ENCODE measurements around the gene ZNF765.
"Not testable (repeated sequence)": the region's sequence is repeated elsewhere in the genome, so short reads cannot be mapped to it uniquely, and the experiment has no call there.

The ZNF765 gene

DNA sequence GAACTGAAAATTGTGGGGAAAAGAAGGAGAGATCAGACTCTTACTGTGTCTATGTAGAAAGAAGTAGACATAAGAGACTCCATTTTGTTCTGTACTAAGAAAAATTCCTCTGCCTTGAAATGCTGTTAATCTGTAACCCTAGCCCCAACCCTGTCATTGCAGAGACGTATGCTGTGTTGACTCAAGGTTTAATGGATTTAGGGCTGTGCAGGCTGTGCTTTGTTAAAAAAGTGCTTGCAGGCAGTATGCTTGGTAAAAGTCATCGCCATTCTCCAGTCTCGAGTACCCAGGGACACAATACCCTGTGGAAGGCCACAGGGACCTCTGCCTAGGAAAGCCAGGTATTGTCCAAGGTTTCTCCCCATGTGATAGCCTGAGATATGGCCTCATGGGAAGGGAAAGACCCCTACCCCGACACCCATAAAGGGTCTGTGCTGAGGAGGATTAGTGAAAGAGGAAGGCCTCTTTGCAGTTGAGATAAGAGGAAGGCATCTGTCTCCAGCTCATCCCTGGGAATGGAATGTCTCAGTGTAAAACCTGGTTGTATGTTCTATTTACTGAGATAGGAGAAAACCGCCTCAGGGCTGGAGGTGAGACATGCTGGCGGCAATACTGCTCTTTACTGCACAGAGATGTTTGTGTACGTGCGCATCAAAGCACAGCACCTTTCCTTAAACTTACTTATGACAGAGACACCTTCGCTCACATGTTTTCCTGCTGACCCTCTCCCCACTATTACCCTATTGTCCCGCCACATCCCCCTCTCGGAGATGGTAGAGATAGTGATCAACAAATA is 25.8 kb downstream of the ZNF765 start:
- not testable (repeated sequence) for H3K27ac ChIP-seq; DNase-seq (ENCODE audit: low read depth, low spot score)

- DNase-seq (ENCODE audit: low read depth, low spot score) = no peak
These were observed 27.6 kb downstream of the ZNF765 start for GRCh38 chr19:53422551-53422950.

GRCh38 chr19:53423074-53423473 is 28.1 kb downstream of the ZNF765 start:
- not testable (repeated sequence) for H3K27ac ChIP-seq; DNase-seq (ENCODE audit: low read depth, low spot score)

More at GRCh38 chr19:53422551-53422950, 27.6 kb downstream of the ZNF765 start:
- H3K27ac ChIP-seq = no peak overlapping the region

DNA sequence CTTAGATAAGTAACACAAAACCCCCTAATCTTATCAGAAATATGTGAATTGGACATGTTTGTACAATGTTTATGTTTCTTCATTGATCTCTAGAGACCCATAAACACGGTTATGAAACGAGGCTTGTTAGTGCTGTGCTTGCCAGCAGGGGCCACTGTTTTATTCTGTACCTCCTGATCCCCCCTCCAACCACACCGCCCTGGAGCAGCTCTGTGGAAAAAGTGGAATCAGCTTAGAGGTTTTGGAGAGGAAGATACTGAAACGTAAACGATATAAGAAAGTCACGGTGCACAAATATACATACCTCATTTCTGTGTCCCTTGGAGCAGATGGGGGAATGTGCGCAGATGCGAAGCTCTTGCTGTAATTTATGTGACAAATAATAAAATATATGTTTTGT is 28.7 kb downstream of the ZNF765 start:
- DNase-seq (ENCODE audit: low read depth, low spot score); H3K27ac ChIP-seq: not testable (repeated sequence)

GRCh38 chr19:53424968-53425597 is 30.1 kb downstream of the ZNF765 start:
- H3K27ac ChIP-seq = no peak overlapping the region
- peak; percentile 12 for DNase-seq (ENCODE audit: low read depth, low spot score)

- peak; percentile 76 for DNase-seq (ENCODE audit: low read depth, low spot score)
- H3K27ac ChIP-seq = peak within 1 kb of the TSS; percentile 79
These were observed 36.6 kb downstream of the ZNF765 start, which contains the start of gene ZNF761 for GRCh38 chr19:53431399-53432087. Gene ZNF761, plus strand, starts transcription at chr19:53431984. Its CDS starts 15,285 bp downstream, at chr19:53447269.

DNA sequence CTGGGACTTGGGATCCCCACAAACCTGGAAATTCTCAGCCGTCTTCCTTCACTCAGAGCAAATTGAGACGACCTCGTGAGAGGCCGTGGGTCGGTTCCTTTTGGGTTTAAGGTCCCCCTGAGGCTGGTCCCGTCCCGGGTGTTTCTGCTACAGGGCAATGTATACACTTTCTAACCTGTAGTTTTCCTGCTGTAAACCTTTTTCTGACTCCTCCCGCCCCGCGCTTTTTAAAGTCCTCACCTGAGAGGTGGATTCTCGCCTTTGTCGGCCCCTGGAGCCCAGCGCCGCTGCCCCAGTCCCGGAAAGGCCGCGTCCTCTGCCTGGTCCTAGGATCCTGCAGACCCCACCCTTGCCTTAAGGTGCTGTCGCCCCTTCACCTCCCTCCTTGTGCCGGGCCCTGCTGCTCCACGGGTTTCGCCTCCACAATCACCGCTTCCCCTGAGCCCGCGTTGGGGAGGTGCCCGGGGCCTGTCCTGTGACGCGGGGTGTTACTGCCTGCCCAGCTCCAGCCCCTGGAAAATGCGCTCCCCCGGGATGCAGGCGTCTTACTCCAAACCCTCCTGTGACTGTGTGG is 37.2 kb downstream of the ZNF765 start:
- peak overlapping the region; percentile 79 for H3K27ac ChIP-seq
- no peak for DNase-seq (ENCODE audit: low read depth, low spot score)

DNA sequence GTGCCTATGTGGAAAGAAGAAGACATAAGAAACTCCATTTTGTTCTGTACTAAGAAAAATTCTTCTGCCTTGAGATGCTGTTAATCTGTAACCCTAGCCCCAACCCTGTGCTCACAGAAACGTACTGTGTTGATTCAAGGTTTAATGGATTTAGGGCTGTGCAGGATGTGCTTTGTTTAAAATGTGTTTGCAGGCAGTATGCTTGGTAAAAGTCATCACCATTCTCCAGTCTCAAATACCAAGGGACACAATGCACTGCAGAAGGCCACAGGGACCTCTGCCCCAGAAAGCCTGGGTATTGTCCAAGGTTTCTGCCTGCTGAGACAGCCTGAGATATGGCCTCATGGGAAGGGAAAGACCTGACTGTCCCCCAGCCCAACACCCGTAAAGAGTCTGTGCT is 48.9 kb downstream of the ZNF765 start:
- H3K27ac ChIP-seq; DNase-seq (ENCODE audit: low read depth, low spot score): not testable (repeated sequence)

DNA sequence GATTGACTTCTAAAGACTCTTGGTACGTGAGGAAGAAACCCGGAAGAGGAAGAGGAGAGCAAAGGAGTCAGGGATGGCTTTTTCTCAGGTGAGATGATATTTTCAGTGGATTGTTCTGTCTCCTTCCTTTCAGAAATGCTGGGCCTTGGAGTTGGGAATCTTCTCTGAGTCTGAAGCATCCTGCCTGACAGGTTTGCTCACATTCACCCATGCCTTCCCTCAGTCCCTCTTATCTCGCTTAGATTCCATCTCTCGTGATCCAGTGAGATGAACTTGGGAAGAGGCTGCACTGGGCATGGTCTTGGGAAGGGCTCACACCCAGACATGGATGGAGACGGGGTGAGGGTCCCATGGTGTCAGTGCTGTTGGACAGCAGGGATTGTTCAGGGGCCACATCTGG is 52.2 kb downstream of the ZNF765 start:
- H3K27ac ChIP-seq; DNase-seq (ENCODE audit: low read depth, low spot score): not testable (repeated sequence)

DNA sequence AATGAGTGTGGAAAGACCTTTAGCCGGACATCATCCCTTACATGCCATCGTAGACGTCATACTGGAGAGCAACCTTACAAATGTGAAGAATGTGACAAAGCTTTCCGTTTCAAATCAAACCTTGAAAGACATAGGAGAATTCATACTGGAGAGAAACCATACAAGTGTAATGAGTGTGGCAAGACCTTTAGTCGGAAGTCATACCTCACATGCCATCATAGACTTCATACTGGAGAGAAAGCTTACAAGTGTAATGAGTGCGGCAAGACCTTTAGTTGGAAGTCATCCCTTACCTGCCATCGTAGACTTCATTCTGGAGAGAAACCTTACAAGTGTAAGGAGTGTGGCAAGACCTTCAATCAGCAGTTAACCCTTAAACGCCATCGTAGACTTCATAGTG is 60.9 kb downstream of the ZNF765 start:
- no peak overlapping the region for H3K27ac ChIP-seq
- DNase-seq (ENCODE audit: low read depth, low spot score) = no peak

- not testable (repeated sequence) for DNase-seq (ENCODE audit: low read depth, low spot score); H3K27ac ChIP-seq
These were observed 65.3 kb downstream of the ZNF765 start for GRCh38 chr19:53460131-53460721.

GRCh38 chr19:53461866-53462265 is 66.9 kb downstream of the ZNF765 start:
- DNase-seq (ENCODE audit: low read depth, low spot score) = no peak
- no peak overlapping the region for H3K27ac ChIP-seq

GRCh38 chr19:53462861-53463260 is 67.9 kb downstream of the ZNF765 start:
- H3K27ac ChIP-seq = no peak overlapping the region
- no peak for DNase-seq (ENCODE audit: low read depth, low spot score)

DNA sequence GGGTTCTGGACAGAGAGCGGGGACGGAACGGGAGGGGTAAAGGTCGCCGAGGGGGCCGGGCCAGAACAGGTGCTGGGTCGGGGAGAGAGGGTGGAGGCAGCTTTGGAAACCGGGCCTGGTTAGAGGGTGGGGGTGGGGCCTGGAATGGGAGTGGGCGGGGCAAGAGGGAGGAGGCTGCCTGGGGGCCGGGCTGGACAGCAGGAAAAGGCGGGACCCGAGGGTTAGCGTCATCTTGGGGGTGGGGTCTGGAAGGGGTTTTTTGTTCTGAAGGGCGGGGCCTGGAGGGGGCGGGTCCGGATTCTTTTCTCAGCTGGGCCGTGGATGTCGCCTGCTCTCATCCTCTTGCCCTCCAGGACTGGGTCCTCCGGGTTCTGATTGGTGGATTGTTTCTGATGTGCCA is 68.3 kb downstream of the ZNF765 start:
- no peak for DNase-seq (ENCODE audit: low read depth, low spot score)

DNA sequence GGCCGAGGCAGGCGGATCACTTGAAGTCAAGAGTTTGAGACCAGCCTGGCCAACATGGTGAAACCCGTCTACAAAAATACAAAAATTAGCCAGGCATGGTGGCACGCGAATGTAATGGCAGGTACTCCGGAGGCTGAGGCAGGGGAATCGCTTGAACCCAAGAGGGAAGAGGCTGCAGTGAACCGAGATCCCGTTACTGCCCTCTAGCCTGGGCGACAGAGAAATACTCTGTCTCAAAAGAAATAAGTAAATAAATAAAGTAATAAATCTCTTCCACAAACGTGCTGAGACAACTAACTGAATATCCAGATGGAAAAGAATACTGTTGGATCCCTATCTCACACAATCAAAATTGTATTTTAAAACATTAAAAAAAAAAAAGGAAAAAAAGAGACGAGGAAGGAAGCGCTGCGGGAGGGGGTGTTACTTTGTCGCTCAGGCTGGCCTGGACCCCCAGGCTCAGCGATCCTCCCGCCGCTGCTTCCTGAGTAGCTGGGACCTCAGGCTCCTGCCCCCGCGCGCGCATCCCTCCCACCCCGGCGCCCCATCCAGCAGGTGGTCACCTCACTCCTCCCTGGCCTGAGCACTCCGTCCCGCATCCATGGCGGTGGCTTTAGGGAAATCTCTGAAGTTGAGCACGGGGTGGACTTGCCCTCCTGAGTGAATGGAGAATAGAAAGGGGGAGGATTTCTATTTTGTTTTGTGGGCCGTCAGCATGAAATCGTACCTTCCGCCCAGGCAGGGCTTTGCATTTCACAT is 72.0 kb downstream of the ZNF765 start:
- H3K27ac ChIP-seq = no peak overlapping the region
- DNase-seq (ENCODE audit: low read depth, low spot score) = no peak

More for the DNA sequence above, 68.3 kb downstream of the ZNF765 start:
- no peak overlapping the region for H3K27ac ChIP-seq

DNA sequence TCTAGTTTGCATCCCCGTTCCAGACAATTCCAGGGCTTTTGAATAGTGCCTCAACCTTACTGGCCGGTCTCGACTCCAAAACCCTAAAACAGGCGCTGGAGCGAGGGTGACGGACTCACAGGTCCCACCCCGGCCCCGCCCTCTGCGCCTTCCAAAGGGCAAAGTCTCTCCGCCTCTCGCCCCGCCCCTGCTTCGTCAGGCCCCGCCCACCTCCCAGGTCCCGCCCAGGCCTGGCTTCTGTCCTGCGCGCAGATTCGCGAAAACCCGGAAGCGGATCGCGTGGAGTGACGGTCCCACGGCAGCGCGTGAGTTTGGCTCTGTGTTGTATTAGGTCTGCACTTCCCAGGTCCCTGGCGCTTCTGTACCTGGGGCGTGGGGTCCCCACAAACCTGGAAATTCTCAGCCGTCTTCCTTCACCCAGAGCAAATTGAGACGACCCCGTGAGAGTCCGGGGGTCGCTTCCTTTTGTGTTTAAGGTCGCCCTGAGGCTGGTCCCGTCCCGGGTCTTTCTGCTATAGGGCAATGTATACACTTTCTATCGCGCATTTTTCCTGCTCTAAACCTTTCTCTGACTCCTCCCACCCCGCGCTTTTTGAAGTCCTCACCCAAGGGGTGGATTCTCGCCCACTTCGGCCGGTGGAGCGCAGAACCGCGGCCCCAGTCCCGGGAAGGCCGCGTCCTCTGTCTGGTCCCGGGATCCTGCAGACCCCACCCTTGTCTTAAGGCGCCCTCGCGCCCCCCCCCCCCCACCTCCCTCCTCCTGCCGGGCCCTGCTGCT is 72.7 kb downstream of the ZNF765 start, which contains the start of gene ZNF813:
Gene ZNF813 (plus strand): TSS at position 249 of the 778 bp plus-strand sequence. CDS start 16,090 bp downstream, outside the sequence.
- DNase-seq (ENCODE audit: low read depth, low spot score) = peak; percentile 20
- peak within 1 kb of the TSS; percentile 24 for H3K27ac ChIP-seq

DNA sequence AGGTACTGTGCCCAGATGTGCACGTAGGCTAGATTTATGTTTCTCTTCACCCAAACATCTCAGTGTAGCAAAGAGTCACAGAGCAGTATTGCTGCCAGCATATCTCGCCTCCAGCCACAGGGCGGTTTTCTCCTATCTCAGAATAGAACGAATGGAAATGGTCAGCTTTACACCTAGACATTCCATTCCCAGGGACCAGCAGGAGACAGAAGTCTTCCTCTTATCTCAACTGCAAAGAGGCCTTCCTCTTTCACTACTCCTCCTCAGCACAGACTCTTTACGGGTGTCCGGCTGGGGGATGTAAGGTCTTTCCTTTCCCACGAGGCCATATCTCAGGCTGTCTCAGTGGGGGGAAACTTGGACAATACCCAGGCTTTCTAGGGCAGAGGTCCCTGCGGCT is 73.7 kb downstream of the ZNF765 start:
- not testable (repeated sequence) for H3K27ac ChIP-seq; DNase-seq (ENCODE audit: low read depth, low spot score)

DNA sequence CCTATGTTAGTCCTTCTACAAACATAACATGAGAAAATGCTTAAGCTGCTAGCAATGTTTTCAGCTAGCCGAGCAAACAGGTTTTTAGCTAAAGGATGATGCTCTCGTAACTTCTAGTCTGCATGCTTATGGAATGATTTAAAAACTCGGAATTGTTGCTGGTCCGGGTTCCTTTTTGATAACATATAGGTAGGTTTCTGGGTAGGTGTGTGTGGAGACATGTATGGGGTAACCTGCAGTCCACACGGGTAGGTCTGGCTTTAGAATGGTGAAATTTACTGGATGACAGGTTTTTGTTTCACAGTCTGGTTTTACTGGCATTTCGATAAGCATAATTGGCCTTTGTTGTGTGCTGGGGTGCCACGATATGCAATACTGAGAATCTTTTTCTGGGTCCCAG is 77.0 kb downstream of the ZNF765 start:
- no peak overlapping the region for H3K27ac ChIP-seq
- no peak for DNase-seq (ENCODE audit: low read depth, low spot score)

GRCh38 chr19:53474832-53475231 is 79.9 kb downstream of the ZNF765 start:
- H3K27ac ChIP-seq; DNase-seq (ENCODE audit: low read depth, low spot score): not testable (repeated sequence)
